Retinal pigment epithelial cell (primary cell): Measurements from ENCODE around the gene GRIN3A.

Source experiments
- DNase-seq: peaks from one replicate; pipeline ENCODE4 v3.0.0-alpha.2; 2010; ENCODE audit warnings: low read depth
- H3K4me3 ChIP-seq: 2 replicates; pipeline ENCODE4 v1.5.1; 2011; ENCODE audit warnings: mild to moderate bottlenecking, low read length, control low read depth, moderate library complexity
- TF ChIP-seq, protein P1 (sequence below): conservative IDR thresholded peaks from 2 replicates; pipeline ENCODE4 v1.5.1; 2011; ENCODE audit warnings: low read depth, low read length, control low read depth, inconsistent platforms

Gene GRIN3A

DNA sequence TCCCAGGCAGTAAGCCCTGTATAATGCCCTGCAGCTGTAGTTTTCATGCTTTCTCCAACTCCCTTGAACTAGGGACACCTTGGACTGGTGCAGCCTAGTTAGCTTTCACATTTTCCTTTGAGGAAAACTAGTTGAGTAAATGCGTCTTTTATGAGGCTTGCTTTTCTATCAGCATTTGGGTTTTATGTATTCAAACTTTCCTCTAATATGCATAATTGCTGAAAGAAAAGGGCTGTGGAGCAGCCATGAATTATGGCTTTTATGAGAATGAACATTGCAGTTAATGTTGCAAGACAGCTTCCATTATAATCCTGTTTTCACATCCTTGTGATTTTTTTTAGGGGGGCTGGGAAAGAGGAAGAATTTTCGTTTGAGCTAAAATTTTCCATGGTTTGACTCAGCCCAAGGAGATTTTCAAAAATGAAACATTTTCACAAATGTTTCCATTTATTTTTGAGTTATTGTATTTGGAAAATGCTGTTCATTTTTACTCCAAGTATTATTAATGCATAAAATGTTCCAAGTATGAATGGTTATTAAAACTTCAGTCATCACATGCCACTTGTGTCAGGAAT, 85.8 kb downstream of the GRIN3A start:
- no peak overlapping the region for H3K4me3 ChIP-seq
- TF ChIP-seq, protein P1, sequence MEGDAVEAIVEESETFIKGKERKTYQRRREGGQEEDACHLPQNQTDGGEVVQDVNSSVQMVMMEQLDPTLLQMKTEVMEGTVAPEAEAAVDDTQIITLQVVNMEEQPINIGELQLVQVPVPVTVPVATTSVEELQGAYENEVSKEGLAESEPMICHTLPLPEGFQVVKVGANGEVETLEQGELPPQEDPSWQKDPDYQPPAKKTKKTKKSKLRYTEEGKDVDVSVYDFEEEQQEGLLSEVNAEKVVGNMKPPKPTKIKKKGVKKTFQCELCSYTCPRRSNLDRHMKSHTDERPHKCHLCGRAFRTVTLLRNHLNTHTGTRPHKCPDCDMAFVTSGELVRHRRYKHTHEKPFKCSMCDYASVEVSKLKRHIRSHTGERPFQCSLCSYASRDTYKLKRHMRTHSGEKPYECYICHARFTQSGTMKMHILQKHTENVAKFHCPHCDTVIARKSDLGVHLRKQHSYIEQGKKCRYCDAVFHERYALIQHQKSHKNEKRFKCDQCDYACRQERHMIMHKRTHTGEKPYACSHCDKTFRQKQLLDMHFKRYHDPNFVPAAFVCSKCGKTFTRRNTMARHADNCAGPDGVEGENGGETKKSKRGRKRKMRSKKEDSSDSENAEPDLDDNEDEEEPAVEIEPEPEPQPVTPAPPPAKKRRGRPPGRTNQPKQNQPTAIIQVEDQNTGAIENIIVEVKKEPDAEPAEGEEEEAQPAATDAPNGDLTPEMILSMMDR, result no peak
- DNase-seq, result no peak

GRCh38 chr9:101650142-101650541, 88.3 kb downstream of the GRIN3A start:
- no peak for DNase-seq
- no peak overlapping the region for H3K4me3 ChIP-seq
- TF ChIP-seq, protein P1, result no peak

- TF ChIP-seq, protein P1, result no peak
- H3K4me3 ChIP-seq, result no peak overlapping the region
- DNase-seq, result no peak
Observed at GRCh38 chr9:101648493-101648892, 90.0 kb downstream of the GRIN3A start.

DNA sequence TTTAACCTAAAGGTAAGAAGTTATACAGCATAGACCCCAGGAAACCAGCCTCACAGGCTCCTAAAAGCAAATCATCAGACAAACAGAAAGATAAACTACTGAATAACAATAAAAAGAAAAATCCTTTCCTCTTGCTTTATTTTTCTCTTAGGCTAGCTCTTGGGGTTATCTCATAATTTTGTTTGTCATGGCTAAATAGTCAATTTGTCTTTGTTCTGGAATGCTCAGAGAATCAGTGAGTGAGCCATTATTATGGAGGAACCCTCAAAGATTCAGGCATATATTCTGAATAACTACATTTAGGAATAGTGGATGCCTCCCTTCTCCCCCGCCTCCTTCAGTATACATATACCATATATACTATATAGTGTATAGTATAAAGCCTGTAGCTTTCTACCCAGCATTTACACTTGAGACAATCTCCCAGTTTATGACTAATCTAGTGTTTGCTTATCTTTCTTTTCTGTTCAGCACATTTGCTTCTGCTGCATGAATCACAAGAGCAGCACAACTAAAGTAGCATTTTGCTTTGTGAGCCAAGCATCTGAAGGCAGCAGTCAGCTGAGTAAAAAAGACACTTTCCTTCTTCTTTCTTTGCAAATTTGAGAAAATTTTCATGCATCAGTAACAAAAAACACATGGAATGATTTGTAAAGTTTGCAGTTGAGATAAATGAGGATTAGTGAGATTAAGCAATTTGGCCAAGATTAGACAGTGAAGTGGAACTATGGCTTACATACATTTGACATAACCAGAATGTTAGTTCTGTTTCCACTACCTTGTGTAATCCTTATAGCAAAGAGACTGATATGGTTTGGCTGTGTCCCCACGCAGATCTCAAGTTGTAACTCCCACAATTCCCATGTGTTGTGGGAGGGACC, 98.4 kb downstream of the GRIN3A start:
- DNase-seq, result no peak
- no peak overlapping the region for H3K4me3 ChIP-seq
- TF ChIP-seq, protein P1, result no peak

DNA sequence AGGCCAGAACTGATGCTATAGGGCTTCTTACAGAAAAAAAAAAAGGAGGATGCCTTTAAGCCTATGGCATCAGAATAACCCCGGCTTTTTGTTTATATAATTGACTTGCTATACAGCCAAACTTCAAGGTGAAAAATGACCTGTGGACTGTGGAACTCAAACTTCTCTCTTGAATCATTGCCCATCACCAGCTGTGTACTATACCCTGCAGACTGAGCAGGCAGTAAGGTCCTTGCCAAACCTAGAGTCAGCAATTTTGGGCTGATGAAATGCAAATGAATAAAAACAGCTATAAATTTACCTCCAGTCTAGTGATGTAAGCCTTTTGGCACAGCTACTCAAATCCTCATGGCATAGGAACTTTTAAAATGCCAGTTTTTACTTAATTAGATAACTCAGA, 99.1 kb downstream of the GRIN3A start:
- TF ChIP-seq, protein P1, result no peak
- no peak for DNase-seq
- H3K4me3 ChIP-seq, result no peak overlapping the region

DNA sequence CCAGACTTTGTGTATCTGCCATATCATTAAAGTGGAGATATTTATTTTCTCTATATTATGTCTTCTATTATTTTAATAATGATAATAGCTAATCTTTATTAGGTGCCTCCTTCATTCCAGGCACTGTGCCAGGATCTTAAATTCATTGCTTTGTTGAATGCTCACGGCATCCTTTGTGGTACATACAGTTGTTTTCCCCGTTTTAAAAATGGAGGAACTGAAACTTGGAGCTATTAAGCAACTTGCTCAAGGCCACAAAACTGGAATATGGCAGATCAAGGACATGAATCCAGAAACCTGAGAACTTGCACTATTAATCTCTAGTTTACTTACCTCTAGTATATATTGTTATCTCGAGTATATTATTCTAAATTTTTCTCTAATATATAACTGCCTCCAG, 102.2 kb downstream of the GRIN3A start:
- TF ChIP-seq, protein P1, result no peak
- H3K4me3 ChIP-seq, result no peak overlapping the region
- no peak for DNase-seq

DNA sequence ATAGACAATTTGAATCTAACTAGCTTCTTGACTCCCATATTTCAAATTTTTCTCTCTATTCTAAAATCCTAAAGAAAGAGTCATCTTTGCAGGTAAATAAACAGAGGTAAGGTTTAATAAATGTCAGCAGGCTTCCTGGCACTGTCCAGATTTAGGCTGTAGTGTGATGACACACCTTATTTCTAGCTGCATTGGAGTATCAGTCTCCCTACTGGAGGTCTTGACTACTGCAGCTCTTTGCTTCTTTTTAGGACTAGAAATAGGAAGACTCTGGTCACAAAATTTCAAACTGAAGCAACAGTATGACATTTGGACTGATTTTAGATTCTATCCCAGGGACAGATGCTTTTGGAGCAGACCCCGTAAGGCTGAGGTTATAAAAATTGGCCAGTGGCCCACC, 103.0 kb downstream of the GRIN3A start:
- TF ChIP-seq, protein P1, result no peak
- H3K4me3 ChIP-seq, result no peak overlapping the region
- DNase-seq, result no peak
